ENCODE measurements around the gene KLHL2.

DNA sequence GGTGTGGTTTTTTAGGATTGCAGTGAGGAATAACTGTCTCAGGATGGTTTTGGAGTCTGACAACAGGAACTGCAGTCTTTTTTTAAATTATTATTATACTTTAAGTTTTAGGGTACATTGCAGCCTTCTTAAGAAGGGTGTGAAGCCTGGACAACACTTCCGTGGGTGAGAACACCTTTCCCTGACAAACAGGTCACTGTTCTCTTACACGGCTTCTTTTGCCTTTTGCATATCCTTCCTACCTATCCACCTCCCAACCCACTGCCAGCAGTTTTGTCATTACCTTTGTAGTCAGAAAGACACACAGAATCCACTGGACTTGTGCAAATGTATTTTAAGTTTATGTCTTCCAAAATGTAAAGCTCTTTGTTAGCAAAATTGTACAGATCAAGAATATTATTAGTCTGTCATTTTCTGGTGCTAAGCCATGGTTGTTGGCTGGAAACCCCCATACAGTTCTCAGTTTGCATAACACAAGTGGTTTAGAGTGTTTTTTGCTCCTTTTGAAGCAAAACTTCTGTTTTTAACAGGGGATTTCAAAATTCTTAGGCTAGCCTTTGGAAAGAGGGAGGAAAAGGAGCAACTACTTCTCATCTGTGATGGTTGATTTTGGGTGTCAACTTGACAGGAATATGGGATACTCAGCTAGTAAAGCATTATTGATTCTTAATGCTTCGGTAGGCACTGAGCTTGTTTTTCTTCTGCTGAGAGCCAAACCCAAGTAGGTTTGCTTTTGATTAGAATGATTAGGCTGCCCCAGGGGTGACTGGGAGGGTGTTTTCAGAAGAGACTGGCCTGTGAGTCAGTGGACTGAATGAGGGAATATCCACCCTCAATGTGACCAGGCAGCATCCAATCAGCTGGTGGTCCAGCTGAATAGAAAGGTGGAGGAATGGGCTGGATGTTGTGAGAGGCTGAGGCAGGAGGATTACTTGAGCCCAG lies 29.4 kb upstream of the KLHL2 start:
- no peak for TF ChIP-seq CTCF (conservative IDR thresholded peaks at IDR 0.05)
- no peak for TF ChIP-seq EZH2 (IDR thresholded peaks at IDR 0.05; ENCODE audit: low read depth)

All from PC-9 (cell line).